GOT3 (cell line): Measurements from ENCODE around the gene ZG16B.

ENCODE experiments used
- DNase-seq: peaks from one replicate; lab custom pipeline; 2025; ENCODE audit warnings: mixed read lengths; lab: John Stamatoyannopoulos, UW

Gene ZG16B

DNA sequence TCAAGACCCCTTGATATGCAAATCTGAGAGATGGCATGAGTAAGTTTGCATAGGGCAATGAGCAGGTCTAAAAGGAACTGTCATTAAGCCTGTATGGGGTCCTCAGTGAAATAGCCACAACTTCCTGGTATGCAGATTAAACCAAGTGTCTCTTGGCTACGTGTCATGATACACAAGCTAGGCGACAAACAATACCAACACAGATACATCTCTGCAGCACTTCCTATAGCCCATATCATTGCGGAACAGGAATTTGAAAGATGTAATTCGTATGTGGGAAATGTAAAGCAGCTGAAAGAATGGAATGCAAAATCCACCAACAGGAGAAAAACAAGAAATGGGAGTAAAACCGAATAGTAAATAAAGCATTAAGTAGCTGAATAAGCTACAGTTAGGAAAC is 15.0 kb downstream of the ZG16B start:
- DNase-seq: no peak

DNA sequence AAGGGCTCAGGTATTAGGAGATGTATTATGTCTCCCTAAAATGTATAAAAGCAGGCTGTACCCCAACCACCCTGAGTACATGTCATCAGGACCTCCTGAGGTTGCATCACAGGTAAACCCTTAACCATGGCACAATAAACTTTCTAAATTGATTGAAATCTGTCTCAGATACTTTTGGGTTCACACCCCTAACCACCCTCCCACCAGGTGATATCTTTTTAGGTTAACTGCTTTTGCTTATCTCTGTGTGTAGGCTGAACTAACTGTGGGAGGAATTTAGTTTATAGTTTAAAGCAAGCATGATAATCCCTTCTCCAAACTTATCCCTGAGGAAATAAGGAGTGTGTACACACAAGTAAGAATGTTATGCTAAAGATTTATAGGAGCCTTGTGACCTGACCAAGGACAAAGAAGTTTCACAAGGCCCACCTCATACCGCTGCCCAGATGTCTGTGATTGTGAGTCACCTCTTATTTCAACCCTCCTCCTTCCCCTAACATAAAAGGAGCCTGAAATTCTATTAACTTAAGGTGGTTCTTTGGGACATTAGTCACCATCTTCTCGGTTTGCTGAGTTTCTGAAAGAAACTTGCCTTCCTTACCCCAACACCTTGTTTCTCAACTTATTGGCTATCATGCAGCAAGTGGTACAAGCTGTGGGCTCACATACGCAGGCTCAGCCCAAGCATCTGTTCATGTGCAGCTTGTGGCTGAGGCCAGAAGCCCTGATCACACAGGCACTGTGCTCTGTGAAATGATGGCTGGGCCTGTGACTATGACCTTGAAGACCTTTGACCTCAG is 16.6 kb downstream of the ZG16B start:
- no peak for DNase-seq

DNA sequence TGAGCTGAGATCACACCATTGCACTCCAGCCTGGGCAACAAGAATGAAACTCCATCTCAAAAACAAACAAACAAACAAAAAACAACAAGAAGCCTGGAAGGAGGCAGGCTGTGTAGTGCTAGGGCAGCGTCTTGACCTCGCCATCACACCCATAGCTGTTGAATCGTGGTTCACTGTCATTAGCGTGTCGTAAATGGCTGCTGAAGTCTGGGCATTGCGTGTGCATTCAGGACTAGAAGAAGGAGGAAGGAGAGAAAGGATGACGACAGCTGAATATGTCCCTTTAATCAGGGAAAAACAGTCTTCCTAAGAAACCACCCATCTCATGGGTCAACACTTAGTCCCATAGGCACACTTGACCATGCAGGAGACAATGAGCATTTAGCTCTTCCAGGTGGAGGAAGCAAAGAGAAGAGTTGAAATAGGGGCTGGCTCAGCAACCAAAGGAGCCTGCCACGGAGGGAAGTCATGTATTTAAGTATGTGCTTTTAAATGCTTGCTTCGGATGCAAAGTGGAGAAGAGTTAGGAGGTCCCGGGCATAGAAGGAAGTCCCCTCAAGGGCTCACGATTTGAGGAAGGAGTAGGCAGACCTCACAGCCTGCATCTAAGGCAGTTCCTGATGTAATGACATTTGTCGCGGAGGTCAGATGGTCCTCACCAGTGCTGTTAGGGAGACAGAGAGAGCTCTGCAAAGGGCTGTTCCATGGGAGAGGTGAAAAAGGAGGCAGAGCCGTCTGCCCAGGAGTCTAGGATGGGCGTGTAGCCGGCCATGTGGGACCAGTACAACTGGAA is 19.0 kb downstream of the ZG16B start:
- no peak for DNase-seq

DNA sequence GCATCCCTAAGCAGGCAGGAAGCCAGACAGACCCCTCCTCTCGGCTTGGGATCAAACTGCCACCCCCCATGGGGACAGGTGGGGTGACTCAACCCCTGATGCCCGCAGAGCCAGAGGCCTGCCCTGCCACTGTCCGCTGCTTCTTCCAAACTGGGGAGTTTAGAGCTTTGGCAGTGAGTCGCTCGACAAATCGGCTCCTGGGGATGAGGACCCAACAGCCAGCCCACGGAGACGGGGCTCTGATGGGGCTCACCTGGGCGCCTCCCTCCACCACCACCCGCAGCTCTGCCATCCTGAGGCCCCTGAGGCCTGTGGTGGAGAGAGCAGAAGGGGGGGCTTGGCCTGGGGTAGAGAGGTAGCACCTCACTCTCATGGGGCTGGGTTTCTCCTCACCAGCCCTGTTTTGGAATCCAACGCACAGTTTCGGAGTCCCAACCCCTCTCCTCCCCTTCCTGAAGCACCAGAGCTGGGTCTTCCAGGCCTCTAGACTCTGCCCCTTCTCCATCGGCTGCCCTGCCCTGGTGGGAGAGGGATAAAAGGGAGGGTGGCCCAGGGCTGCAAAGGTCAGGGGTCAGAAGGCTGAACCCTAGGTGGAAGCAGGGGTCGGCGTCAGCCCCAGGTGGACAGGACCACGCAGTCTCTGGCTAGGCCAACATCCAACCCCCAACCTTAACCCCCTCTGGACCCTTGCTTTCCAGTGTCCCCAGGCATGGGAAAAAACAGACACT is 22.1 kb downstream of the ZG16B start:
- DNase-seq: no peak

DNA sequence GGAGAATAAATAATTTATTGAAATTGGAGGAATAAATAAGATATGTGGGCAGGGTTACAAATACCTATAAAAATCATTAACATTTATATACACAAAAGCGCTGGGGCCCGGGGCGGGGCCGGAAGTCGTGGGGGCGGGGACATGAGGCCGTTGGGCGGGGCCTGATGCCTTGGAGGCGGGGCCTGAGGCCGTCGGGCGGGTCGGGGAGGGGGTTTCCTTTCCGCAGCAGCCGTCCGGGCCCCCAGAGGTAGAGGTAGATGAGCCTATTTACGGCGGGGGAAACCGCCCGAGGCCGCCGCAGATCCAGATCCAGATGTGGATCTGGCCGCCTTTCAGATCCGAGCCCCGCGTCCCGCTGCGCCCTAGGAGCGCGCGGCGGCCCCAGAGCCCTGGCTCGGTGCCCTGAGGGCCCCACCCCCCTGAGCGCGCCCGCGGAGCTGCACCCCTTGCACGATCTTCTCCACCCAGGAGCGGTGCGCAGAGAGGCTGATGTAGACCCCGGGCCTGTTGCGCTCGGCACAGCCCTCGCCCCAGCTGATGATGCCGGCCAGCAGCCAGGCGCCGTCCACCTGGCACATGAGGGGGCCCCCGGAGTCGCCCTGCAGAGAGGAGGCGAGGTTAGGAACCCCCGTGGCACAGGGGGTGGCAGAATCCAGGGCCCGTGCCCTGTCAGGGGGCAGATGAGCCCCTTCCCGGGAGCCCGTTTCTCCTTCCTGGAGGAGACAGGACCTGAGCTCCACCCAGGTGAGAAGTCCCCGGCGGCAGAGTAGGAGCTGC is 22.8 kb downstream of the ZG16B start:
- DNase-seq: no peak

DNA sequence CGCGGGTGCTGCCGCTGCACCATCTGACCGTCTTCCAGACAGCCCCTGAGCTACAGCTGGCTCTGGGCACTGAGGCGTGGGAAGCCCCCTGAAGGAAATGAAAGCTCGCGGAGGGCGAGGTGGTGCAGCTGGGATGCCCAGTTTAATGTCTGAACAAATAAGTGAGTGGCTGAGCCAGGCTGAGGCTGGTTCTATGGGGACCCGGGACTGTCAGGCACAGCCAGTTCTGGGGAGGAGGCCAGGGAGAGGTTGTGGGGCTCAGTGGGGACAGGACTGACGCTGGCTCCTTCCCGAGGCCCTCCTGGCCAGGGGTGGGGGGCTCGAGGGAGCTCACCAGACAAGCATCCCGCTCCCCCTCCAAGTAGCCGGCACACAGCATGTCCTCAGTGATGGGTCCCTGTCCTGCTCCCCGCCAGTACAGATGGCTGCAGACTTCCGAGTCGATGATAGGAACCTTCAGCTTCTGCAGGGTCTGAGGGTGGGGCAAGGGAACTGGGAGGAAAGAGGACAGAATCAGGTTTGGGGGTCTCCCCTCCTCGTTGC is 23.5 kb downstream of the ZG16B start:
- no peak for DNase-seq

DNA sequence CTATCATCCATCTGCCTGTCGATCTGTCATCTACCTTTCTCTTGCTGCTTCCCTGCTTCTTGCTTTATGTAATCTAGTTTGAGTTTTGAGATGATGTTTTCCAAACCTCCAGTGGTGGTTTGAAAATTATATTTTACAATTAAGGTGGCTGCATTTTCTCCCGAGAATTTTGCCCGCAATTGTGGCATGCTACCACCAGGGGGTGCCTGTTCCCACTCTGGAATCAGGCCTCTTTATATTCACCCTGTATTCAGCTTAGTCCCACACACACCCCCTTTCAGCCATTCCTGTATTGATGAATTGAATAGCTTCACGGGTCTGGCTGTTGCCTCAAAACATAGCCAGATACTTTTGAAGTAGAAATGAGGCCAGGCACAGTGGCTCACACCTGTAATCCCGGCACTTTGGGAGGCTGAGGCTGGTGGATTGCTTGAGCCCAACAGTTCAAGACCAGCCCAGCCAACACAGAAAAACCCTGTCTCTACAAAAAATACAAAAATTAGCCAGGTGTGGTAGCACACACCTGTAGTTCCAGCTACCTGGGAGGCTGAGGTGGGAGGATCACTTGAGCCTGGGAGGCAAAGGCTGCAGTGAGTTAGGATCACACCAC is 24.7 kb downstream of the ZG16B start:
- no peak for DNase-seq

DNA sequence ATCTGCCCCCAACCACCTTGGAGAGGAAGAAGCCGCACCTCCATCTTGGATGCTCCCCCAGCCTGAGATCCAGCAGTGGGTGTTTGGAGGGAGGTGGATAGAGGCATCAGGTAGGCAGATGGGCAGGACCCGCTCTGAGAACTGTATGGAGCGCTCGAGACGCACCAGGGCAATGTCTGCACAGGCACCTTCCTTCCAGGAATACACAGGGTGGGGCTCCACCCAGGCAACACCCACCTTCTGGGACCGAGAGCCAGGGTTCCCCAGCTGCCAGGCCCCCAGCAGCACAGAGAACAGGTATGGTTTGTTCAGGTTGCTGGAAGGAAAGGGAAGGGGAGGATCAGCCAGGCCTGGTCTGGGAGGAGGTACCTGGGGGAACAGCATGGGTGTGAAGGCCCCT is 25.4 kb downstream of the ZG16B start:
- no peak for DNase-seq

DNA sequence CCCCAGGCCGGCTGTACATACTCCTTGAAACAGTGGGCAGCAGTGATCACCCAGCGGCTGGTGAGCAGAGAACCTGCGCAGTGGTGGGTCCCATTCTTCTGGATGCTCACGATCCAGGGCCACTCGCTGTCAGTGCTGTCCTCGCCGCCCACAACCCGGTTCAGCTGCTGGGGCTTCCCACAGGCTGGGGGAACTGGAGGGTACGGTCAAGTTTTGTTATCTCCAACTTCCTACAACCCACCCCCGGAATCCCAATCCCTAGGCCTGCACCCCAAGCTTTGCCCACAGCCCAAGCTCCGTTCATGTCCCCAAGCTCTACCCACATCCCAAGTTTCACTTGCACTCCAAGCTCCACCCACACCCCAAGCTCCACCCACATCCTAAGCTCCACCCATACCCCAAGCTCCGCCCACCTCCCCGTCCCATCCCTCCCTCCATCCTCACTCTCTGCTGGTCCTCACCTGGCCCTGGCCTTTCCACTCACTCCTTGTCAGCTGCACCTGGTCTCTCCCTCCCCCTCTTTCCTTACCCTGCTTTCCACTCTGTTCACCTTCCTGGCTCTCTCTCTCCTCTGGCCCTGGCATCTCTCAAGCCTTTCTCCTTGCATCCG is 26.1 kb downstream of the ZG16B start:
- DNase-seq: no peak

DNA sequence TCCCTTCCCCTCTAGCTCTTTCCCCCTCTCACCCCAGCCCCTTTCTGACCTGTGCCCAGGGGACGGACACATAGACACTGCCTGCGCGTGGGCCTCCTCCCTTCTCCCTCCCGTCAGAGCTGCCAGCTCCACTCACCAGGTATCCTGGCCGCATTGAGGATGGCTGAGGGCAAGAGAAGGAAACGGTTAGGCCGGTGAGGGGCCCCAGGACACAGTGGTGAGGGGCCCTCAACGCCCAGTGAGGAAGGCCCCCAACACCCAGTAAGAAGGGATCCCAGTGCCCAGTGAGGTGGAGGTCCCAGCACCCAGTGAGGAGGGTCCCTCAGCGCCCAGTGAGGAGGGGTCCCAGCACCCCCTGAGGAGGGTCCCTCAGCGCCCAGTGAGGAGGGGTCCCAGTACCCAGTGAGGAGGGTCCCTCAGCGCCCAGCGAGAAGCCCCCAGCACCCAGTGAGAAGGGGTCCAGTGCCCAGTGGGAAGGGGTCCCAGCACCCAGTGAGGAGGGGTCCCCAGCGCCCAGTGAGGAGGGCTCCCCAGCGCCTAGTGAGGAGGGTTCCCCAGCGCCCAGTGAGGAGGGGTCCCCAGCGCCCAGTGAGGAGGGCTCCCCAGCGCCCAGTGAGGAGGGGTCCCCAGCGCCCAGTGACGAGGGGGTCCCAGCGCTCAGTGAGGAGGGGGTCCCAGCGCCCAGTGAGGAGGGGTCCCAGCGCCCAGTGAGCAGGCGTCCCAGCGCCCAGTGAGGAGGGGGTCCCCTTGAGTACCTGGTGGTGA is 26.8 kb downstream of the ZG16B start:
- no peak for DNase-seq

DNA sequence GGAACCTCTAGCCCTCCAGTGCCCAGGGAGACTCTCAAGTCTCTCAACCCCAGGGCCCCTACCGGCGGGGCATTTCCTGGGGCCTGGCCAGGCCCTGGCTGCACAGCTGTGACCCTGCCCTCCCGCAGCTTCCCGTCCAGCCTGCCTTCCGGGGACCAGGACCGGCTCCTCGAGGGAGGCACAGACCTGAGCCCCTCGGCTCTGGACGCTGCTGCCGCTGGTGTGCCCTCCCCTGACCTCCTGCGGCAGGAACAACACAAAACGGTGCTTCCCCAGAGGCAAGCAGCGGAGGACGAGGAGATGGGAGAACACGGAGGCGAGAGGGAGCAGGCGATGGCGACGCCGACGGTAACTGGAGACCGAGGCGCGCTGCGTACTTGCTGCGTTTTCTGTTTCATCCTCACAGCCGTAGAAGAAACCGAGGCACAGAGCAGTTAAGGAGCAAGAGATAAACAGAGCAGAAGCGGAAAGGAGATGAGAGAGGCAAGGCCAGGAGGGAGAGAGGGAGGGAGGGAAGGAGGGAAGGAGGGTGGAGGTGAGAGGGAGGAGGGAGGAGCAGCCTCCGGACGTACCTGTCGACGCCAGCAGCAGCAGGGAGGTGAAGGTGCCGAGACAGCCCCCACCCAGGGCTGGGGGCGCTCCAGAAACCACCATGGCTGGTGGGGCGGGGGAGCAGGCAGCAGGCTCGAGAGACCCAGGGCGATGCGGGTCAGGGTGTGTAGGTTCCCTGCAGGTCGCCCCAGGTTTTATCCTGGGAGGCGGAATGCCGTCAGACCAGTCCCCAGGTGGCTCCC is 27.5 kb downstream of the ZG16B start, which contains the start of gene PRSS22:
Gene PRSS22, minus strand, starts transcription at position 720 of the 794 bp plus-strand sequence. Its CDS starts 66 bp downstream, at position 654.
- no peak for DNase-seq

DNA sequence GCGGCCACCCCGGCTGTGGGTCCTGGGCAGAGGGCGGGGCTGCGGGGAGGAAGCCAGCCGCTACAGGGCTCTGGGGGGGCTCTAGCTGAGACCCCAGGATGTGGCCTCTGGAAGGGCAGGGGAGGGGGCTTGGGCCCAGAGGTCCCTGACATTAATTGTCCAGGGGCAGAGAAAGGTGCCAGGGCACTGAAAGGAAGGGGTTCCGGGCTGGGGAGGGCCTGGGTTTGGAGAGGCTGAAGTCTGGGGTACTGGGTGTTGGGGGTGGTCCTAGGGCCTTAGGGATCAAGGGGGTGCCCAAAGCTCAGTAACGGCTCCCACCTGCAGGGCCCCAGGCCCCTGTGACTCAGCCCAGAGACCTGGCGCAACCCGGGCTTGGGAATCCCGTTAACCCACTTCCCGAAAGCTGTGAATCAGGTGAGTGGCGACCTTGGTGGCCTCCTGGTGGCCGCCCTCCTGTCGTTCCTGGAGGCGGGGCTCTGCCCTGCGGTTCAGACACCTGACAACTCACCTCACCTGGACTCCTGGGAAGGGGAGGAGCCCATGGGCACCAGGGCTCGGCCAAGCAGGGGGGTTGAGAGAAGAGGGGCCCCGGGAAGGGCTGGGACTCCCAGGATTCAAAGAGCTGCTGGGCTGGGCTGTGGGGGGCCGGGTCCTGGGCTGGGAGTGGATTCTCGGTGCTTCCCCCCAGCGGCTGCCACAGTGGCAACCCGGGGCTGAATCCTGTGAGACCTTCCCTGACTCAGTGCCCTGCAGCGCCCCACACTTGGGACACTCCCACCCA is 28.3 kb downstream of the ZG16B start:
- no peak for DNase-seq

DNA sequence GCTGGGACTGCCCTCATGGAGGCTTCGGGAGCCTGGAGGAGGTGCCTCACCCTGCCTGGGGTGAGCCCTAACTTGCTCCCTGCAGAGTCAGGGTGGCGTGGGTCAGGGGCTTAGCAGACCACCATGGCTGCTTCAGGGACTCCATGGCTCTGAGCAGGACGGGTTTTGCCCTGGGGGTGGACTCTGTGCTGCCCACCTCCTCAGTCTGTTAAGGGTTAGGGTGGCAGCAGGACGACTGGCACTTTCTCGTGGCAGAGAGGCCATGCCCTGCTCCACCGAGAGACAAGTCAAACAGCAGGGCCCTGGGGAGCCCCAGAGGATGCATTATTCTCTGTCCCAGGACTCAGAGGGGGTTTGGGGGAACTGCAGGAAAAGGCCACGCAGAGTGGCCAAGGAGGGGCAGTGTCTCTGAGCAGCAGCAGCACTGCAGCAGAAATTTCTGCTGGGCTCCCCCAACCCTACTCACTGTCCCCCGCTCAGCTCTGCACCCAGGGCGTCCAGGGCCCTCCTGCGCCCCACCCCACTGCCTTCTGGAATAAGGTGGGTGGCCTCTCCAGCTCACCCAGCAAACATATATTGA is 29.7 kb downstream of the ZG16B start:
- no peak for DNase-seq

DNA sequence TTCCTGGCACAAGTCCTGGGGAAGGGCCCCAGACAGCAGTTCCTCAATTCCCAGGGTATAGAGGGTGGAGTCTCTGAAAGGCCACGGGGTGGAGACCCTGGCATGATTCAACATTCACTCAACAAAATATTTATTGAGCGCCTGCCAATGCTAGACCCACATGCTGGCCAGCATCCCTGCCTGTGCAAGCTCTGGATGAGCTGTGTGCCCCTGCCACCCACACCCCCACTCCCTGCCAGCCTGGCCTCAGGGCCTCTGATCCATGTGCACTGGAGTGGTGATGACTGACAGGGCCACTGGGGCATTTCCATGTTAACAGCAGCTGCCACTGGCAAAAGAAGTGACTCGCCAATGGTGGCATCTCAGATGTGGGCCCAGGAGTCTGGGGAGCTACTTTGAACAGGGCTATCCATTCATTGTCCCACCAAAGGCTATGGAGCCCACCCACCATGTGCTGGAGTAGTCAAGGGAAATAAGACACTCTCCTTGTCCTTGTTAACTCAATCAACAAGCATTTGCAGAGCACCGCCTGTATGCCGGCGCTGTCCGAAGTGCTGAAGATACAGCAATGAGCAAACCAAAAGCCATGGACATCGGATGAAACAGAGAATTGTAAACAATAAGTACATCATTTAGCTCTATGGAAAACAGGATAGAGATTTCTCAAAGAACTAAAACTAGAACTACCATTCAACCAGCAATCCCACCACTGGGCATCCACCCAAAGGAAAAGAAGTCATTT is 30.9 kb downstream of the ZG16B start:
- no peak for DNase-seq

DNA sequence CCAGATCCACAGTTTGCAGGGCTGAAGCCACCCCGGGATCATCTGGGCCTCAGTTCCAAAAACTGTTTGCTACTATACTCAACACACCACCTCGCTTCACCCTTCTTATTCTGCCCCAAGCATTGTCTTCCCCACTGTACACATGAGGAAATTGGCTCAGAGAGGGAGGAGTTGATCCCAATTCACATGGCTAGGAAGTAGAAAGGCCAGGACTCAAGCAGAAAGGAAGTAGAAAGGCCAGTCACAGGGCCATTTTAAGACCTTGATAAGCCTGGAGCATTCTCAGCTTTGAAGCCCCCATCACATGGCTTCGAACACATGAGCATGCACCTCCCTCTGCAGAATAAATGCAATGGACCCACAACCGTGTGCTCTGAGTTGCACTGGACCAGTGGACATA is 35.5 kb downstream of the ZG16B start:
- DNase-seq: no peak

DNA sequence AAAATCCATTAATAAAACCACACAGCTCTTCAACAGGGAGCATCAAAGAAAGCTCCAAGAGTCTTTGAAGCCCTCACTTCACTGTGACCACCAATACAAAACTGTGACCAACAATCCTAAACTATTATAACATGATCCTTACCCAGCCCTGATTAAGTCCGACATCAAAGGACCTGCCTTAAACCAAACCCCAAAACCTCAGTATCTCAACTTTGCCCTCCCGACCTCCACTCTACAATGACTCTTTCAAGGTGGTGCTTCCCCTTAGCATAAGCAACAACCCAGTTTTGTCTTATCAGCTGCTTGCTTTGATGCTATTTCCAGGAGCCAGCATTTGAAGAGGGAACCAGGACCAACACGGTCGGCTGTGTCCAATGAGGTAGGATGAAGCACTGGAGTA is 36.3 kb downstream of the ZG16B start:
- DNase-seq: no peak

DNA sequence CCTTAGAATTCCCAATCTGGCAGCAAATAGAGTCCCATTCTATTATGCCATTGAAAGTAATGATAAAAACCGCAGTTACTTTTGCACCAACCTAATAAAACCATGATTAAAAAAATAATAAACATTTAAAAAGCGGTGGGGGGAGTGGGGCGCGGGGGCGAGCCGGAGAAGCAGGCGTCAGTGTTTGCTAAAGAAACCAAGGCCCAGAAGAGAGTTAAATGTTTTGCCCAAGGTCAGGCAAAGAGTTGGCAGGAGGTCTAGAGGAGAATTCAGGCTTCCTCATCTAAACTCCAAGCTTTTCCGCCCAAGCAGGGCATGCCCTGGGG is 37.5 kb downstream of the ZG16B start:
- DNase-seq: no peak
